ENCODE results near the gene DYDC2. TPM values are rescaled to one million over a fixed set of nuclear protein-coding genes. Genes with fewer than 3 reads are reported as not detected.

Gene DYDC2
- 0.16 and 0.24 TPM in 2 replicates for total RNA-seq (2014; rRNA removed; shearing (Covaris generic))
- polyA plus RNA-seq (2015; cell fraction: cytosol; rRNA removed), result 0.08 and 1.3 TPM in 2 replicates
- not detected in 2 replicates for polyA plus RNA-seq (2015; cell fraction: nucleus; rRNA removed)

- in situ Hi-C loops (cut with HindIII; ENCODE audit: low pct_unique_long_range_greater_than_20kb, low sequenced_read_pairs), result no loop called here
- no peak for DNase-seq (ENCODE audit: low read depth, low spot score)
These were observed at the start of gene DYDC2, which contains the start of gene DYDC1 for GRCh38 chr10:80356563-80356988. Gene DYDC2 (plus strand): TSS chr10:80356781. CDS start chr10:80362444, 5,663 bp downstream. Gene DYDC1 (minus strand): TSS chr10:80356755. CDS start chr10:80352601, 4,154 bp downstream.

- in situ Hi-C loops (cut with HindIII; ENCODE audit: low pct_unique_long_range_greater_than_20kb, low sequenced_read_pairs), result no loop called here
- no peak for DNase-seq (ENCODE audit: low read depth, low spot score)
These were observed 43.1 kb upstream of the DYDC2 start for GRCh38 chr10:80313523-80313922.

GRCh38 chr10:80315391-80315790 lies 41.2 kb upstream of the DYDC2 start:
- DNase-seq (ENCODE audit: low read depth, low spot score), result no peak
- in situ Hi-C loops (cut with HindIII; ENCODE audit: low pct_unique_long_range_greater_than_20kb, low sequenced_read_pairs), result no loop called here

GRCh38 chr10:80318742-80319141 lies 37.8 kb upstream of the DYDC2 start:
- in situ Hi-C loops (cut with HindIII; ENCODE audit: low pct_unique_long_range_greater_than_20kb, low sequenced_read_pairs), result no loop called here
- no peak for DNase-seq (ENCODE audit: low read depth, low spot score)

- in situ Hi-C loops (cut with HindIII; ENCODE audit: low pct_unique_long_range_greater_than_20kb, low sequenced_read_pairs), result no loop called here
- no peak for DNase-seq (ENCODE audit: low read depth, low spot score)
These were observed 37.3 kb upstream of the DYDC2 start for GRCh38 chr10:80319318-80319717.

GRCh38 chr10:80319725-80320290 lies 36.8 kb upstream of the DYDC2 start:
- no peak for DNase-seq (ENCODE audit: low read depth, low spot score)
- in situ Hi-C loops (cut with HindIII; ENCODE audit: low pct_unique_long_range_greater_than_20kb, low sequenced_read_pairs), result no loop called here

GRCh38 chr10:80320377-80320776 lies 36.2 kb upstream of the DYDC2 start:
- DNase-seq (ENCODE audit: low read depth, low spot score), result no peak
- in situ Hi-C loops (cut with HindIII; ENCODE audit: low pct_unique_long_range_greater_than_20kb, low sequenced_read_pairs), result no loop called here

- no peak for DNase-seq (ENCODE audit: low read depth, low spot score)
- in situ Hi-C loops (cut with HindIII; ENCODE audit: low pct_unique_long_range_greater_than_20kb, low sequenced_read_pairs), result no loop called here
These were observed 35.4 kb upstream of the DYDC2 start for GRCh38 chr10:80321183-80321582.

GRCh38 chr10:80322158-80322557 lies 34.4 kb upstream of the DYDC2 start:
- peak; percentile 43 for DNase-seq (ENCODE audit: low read depth, low spot score)
- in situ Hi-C loops (cut with HindIII; ENCODE audit: low pct_unique_long_range_greater_than_20kb, low sequenced_read_pairs), result no loop called here

- DNase-seq (ENCODE audit: low read depth, low spot score), result no peak
- in situ Hi-C loops (cut with HindIII; ENCODE audit: low pct_unique_long_range_greater_than_20kb, low sequenced_read_pairs), result no loop called here
These were observed 33.9 kb upstream of the DYDC2 start for GRCh38 chr10:80322711-80323110.

GRCh38 chr10:80323311-80323710 lies 33.3 kb upstream of the DYDC2 start:
- in situ Hi-C loops (cut with HindIII; ENCODE audit: low pct_unique_long_range_greater_than_20kb, low sequenced_read_pairs), result no loop called here
- no peak for DNase-seq (ENCODE audit: low read depth, low spot score)

- in situ Hi-C loops (cut with HindIII; ENCODE audit: low pct_unique_long_range_greater_than_20kb, low sequenced_read_pairs), result no loop called here
- DNase-seq (ENCODE audit: low read depth, low spot score), result peak; percentile 9
These were observed 32.5 kb upstream of the DYDC2 start for GRCh38 chr10:80324086-80324485.

GRCh38 chr10:80324891-80325364 lies 31.7 kb upstream of the DYDC2 start:
- DNase-seq (ENCODE audit: low read depth, low spot score), result no peak
- in situ Hi-C loops (cut with HindIII; ENCODE audit: low pct_unique_long_range_greater_than_20kb, low sequenced_read_pairs), result no loop called here

- in situ Hi-C loops (cut with HindIII; ENCODE audit: low pct_unique_long_range_greater_than_20kb, low sequenced_read_pairs), result no loop called here
- no peak for DNase-seq (ENCODE audit: low read depth, low spot score)
These were observed 22.6 kb upstream of the DYDC2 start for GRCh38 chr10:80333983-80334382.

- in situ Hi-C loops (cut with HindIII; ENCODE audit: low pct_unique_long_range_greater_than_20kb, low sequenced_read_pairs), result no loop called here
- peak; percentile 15 for DNase-seq (ENCODE audit: low read depth, low spot score)
These were observed 12.3 kb upstream of the DYDC2 start for GRCh38 chr10:80344276-80344675.

- in situ Hi-C loops (cut with HindIII; ENCODE audit: low pct_unique_long_range_greater_than_20kb, low sequenced_read_pairs), result no loop called here
- no peak for DNase-seq (ENCODE audit: low read depth, low spot score)
These were observed 11.7 kb upstream of the DYDC2 start for GRCh38 chr10:80344912-80345311.

- in situ Hi-C loops (cut with HindIII; ENCODE audit: low pct_unique_long_range_greater_than_20kb, low sequenced_read_pairs), result no loop called here
- no peak for DNase-seq (ENCODE audit: low read depth, low spot score)
These were observed 6.3 kb upstream of the DYDC2 start for GRCh38 chr10:80350251-80350650.

- in situ Hi-C loops (cut with HindIII; ENCODE audit: low pct_unique_long_range_greater_than_20kb, low sequenced_read_pairs), result no loop called here
These were observed 5.4 kb upstream of the DYDC2 start for GRCh38 chr10:80351220-80351619.

GRCh38 chr10:80356989-80357850 lies 639 bp downstream of the DYDC2 start:
- DNase-seq (ENCODE audit: low read depth, low spot score), result no peak
- in situ Hi-C loops (cut with HindIII; ENCODE audit: low pct_unique_long_range_greater_than_20kb, low sequenced_read_pairs), result no loop called here

More at GRCh38 chr10:80351220-80351619, 5.4 kb upstream of the DYDC2 start:
- DNase-seq (ENCODE audit: low read depth, low spot score), result no peak
